Islet of Langerhans (tissue), 1 donor: ENCODE data around the gene SEC61A2.
"Not testable (repeated sequence)": the region's sequence is repeated elsewhere in the genome, so short reads cannot be mapped to it uniquely, and the experiment has no call there.

Source experiments
- FAIRE-seq: peaks from one replicate; lab custom pipeline; 2011; peaks lifted over from hg19 to GRCh38; lab: Jason Lieb, UNC

Gene SEC61A2

DNA sequence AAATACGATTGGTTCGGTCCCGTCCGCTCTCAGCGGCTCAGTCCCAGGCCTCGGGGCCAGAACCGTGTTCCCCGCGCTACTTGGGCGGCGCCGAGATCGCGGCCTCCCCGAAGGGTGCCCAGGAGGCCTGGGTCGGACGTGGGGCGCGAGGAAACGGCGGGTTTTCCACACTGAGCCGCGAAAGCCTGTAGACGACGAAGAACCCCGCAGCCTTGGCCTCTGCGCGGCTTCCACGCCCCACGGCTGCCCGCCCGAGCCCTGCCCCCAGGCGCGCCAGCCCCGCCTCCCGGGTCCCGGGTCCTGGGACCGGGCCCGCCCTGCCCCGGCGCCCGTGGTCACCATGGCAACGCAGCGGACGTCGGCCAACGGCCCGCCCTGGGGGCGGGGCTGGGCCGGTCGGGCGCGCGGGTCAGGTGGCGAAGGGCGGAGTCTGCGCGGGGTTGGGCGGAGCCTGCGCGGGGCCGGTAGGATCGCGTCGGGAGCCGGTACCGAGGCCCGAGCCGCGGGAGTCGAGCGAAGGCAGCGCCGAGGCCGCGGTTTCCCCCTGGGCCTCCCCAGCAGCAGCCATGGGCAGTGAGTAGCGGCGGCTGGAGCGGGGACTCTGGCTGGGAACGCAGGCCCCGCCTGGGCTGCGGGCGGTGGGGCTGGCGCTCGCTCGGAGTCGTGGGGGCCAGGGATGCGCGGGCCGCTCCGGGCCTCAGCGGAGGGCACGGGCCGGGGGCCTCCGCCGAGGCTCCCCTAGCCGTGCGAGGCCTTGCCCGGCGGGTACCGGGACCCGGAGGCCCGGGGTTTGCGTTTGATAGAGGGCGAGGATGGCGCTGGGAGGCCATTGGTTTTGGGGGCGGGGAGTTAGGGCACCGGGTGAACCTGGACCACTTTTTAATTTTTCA lies at the start of gene SEC61A2:
Gene SEC61A2, plus strand, starts transcription at position 456 of the 890 bp plus-strand sequence. Its CDS starts 111 bp downstream, at position 567.
- FAIRE-seq: no peak

GRCh38 chr10:12081470-12081869 lies 48.0 kb upstream of the SEC61A2 start:
- FAIRE-seq: no peak

DNA sequence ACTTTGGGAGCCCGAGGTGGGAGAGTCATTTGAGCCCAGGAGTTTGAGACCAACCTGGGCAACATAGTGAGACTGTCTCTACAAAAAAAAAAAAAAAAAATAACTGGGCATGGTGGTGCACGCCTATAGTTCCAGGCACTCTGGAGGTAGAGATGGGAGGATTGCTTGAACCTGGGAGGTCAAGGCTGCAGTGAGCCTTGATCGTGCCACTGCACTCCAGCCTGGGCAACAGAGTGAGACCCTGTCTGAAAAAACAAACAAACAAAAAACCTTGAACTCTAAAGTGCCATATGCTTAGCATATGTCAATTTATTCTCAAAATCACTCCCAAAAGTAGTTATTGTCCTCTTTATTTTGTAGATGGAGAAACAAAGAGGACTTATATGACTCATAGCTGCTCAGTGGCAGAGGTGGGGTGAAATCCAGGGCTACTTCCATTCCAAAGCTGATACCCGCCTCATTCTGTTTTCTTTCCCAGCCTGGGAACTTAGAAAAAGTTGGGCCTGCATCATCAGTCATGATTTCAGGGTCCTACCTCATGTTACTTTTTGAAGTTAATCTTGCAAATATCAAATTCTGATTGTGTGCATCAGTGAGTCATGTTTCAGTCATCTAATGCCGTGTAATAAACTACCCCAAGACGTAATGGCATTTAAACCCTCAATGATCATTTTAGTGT lies 47.5 kb upstream of the SEC61A2 start:
- no peak for FAIRE-seq

GRCh38 chr10:12088919-12089318 lies 40.6 kb upstream of the SEC61A2 start:
- no peak for FAIRE-seq

GRCh38 chr10:12091421-12091820 lies 38.1 kb upstream of the SEC61A2 start:
- no peak for FAIRE-seq

GRCh38 chr10:12097361-12097760 lies 32.1 kb upstream of the SEC61A2 start:
- not testable (repeated sequence) for FAIRE-seq

DNA sequence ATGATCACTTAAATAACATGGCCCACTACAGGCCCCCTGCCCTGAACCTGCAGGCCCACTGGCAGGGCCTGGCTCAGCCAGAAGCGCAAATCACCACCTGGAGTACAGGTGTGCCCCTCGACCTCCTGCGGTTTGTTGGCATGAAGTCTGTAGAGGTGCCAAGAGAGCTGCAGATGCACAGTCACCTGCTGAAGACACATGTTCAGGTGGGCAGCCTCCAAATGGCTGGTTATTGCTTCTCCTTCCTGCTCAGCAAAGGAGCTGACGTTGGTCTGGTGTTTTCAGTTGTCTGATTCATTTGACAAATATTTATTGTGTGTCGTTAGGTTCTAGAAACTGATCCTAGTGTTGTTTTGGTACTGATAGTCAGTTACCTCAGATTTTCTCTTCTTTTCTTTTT lies 31.7 kb upstream of the SEC61A2 start:
- FAIRE-seq: no peak

DNA sequence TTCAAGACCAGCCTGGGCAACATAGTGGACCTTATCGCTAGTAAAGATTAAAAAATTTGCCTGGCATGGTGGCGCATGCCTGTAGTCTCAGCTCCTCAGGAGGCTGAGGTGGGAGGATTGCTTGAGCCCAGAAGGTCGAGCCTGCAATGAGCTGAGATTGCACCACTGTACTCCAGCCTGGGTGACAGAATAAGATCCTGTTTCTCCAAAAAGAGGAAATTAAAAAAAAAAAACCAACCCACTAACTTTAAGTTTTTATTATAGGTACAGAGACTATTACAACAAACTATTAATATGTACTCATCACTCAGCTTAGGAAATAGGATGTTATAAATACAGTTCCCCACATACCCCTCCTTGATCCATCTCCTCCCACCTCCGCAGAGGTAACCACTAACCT lies 30.5 kb upstream of the SEC61A2 start:
- no peak for FAIRE-seq

DNA sequence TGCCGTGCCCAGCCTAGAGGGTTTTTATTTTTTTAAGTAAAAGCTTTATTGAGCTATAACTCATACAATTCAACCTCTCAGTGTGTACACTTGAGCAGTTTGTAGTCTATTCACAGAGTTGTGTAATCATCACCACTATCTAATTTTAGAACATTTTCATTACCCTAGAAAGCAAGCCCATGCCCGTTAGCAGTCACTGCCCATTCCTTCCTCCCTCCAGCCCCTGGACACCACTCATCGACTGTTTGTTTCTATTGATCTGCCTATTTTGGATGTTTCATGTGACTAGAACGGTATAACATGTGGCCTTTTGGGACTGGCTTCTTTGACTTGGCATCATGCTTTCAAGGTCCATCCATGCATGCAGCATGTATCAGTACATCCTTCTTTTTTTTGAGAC lies 25.7 kb upstream of the SEC61A2 start:
- no peak for FAIRE-seq

DNA sequence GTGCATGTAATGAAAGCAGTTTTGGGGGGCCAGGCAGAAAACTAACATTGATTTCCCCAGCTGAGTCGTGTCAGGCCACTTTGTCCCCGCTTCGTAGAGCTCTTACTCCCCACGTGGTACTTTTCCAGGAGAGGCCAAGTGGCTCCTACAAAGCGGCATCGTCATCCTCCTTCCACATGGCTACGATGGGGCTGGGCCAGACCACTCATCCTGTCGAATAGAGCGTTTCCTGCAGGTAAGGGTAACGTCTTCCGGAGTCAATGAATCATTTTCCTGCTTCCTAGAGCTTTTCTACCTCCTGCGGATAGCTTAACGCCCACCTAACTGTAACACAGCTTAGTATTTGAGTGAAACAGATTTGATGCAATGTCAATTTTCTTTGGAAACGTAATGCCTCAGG lies 21.7 kb upstream of the SEC61A2 start:
- FAIRE-seq: no peak

GRCh38 chr10:12109286-12109685 lies 20.2 kb upstream of the SEC61A2 start:
- FAIRE-seq: no peak

GRCh38 chr10:12111528-12111927 lies 17.9 kb upstream of the SEC61A2 start:
- no peak for FAIRE-seq

DNA sequence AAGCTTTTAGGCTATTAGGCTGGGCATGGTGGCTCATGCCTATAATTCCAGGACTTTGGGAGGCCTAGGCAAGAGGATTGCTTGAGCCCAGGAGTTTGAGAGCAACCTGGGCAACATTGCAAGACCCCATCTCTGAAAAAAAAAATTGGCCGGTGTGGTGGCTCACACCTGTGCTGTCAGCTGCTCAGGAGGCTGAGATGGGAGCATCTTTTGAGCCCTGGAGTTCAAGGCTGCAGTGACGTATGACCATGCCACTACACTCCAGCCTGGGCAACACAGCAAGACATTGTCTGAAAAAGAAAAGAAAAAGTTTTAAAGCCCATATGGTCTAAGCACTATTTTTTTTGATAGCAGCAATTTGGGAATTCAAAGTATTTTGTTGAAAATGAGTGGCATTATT lies 15.8 kb upstream of the SEC61A2 start:
- no peak for FAIRE-seq

GRCh38 chr10:12121673-12122072 lies 7.8 kb upstream of the SEC61A2 start:
- FAIRE-seq: no peak

DNA sequence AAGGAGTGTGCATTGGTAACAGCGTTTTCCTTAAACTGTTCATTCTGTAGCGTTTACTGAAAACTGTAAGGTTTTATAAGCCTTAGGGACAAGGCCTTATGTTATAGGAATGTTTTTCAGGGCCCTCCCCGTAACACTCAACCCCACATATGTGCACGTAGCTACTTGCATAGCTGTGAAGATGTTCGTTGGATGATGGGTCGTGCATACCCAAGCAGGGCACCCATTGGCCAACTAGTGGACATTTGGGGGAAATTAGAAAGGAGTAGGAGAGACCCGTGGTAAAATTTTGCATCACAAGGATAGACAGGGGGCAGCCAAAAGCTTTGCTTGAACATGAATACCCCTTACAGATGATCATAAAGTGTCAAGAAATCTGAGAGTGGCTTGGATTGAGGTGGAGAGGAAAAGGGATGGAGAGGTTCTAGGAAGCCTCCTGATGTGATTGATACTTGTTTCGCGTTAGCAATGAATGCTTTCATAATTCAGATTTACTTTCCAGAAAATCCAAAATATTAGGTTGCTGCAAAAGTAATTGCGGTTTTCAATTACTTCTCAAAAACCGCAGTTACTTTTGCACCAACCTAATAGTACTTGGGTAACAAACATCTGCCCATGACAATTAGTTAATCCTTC lies 878 bp downstream of the SEC61A2 start:
- FAIRE-seq: no peak

DNA sequence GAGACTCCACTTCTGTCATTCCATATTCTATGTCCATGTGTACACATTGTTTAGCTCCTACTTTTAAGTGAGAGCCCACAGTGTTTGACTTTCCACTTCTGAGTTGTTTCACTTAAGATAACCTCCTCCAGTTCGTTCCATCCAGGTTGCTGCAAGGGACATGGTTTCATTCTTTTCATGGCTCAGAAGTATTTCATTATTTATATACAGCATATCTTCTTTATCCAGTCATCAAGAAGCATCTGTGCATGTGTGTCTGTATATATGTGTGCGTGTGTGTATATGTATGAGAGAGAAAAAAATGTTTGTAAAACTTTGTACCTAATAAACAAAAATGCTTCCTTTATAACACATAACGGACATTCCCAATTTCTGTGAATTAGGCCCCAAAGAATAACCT lies 6.2 kb downstream of the SEC61A2 start:
- no peak for FAIRE-seq

DNA sequence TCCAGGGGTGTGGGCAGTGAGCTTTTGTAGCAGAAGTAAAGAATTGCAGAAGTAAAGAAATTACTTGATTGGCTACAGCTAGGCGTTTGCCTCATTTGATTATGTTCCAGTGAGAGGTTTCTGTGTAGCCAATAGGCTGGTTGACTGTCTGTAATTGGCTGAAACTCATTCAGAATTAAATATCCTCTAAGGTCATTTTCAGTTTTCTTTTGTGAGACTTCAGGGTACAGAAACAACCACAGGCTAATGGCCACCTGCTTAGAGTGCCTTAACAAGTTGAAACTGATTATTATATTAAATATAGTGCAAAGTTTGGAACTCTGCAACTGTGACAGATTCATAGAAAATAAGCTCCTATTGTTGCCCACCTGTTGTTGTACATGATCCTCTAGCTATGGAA lies 10.6 kb downstream of the SEC61A2 start:
- no peak for FAIRE-seq

DNA sequence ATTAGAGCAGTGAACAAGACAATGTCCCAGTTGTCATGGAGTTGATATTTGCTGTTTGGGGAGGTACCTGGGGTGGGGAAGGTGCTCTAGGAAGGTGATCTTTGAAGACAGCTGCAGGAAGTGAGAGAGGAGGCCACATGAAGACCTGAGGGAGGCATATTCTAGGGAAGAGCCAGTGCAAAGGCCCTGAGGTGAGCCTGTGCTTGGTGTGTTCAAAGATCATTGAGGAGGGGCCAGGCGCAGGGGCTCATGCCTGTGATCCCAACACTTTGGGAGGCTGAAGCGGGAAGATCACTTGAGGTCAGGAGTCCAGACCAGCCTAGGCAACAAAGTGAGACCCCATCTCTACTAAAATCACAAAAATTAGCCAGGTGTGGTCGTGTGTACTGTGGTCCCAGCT lies 15.1 kb downstream of the SEC61A2 start:
- FAIRE-seq: no peak

DNA sequence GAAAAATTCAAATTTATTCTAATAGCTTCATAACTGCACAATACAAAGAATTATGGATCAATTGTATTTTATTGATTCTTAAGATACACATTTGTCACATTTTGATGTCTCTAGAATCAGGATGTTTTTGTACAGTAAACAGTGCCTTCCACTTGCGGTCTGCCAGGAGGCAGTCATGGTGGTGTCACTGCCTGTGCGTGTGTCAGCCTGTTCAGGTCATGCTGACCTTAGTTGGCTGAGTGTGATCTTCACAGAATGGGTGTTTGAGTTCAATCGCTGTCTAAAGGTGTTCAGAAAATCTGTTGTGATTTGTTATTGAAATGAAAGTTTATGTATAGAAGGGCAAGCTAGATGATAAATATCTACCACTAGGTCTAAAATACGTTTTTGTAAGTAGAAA lies 20.7 kb downstream of the SEC61A2 start:
- no peak for FAIRE-seq

GRCh38 chr10:12154516-12154915 lies 25.0 kb downstream of the SEC61A2 start:
- no peak for FAIRE-seq

GRCh38 chr10:12156367-12157123 lies 27.1 kb downstream of the SEC61A2 start:
- FAIRE-seq: no peak

DNA sequence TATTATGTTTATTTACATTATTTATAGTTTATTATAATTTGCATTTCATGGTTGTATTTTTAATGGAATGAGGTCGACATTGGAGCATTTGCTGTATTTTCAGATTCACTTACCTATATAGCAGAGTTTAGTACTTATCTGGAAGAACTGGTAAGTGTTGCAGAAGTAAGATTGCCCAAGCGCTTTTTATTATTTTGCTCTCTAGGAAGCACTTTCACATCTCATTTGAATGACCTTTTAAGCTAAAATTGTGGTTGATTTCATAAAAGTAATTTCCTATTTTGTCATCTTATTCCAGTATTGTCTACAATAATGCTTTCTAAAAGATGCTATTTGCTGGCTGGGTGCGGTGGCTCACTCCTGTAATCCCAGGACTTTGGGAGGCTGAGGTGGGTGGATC lies 28.6 kb downstream of the SEC61A2 start:
- no peak for FAIRE-seq
